Astrocyte (in vitro differentiated cells and primary cell): ENCODE data around the gene RPS21. TPM values are rescaled to one million over a fixed set of nuclear protein-coding genes. Genes with fewer than 3 reads are reported as not detected.

Source experiments
- DNase-seq: peaks from one replicate; pipeline ENCODE4 v3.0.0-alpha.2; 2010; ENCODE audit warnings: low read depth
- FAIRE-seq: peaks from 2 replicates; lab custom pipeline; 2011; peaks lifted over from hg19 to GRCh38; lab: Jason Lieb, UNC
- H2AFZ ChIP-seq: 2 replicates; pipeline ENCODE4 v1.6.0; 2012; ENCODE audit warnings: low read depth, low read length, inconsistent platforms
- H3K27ac ChIP-seq: 2 replicates; pipeline ENCODE4 v1.5.1; 2011; ENCODE audit warnings: low read depth, low read length, inconsistent platforms
- H3K27me3 ChIP-seq: 2 replicates; pipeline ENCODE4 v1.6.0; 2011; ENCODE audit warnings: low read length, inconsistent platforms; ENCODE audit not compliant: insufficient read depth
- H3K36me3 ChIP-seq: 2 replicates; pipeline ENCODE4 v1.5.1; 2011; ENCODE audit warnings: low read length, inconsistent platforms; ENCODE audit not compliant: insufficient read depth
- H3K4me1 ChIP-seq: 2 replicates; pipeline ENCODE4 v1.5.1; 2011; ENCODE audit warnings: low read length, inconsistent platforms; ENCODE audit not compliant: insufficient read depth
- H3K4me2 ChIP-seq: 2 replicates; pipeline ENCODE4 v1.6.0; 2012; ENCODE audit warnings: low read length, inconsistent platforms
- H3K4me3 ChIP-seq: 2 replicates; pipeline ENCODE4 v1.5.1; 2011; ENCODE audit warnings: low read depth, mild to moderate bottlenecking, low read length, inconsistent platforms; ENCODE audit not compliant: insufficient read depth
- H3K79me2 ChIP-seq: 2 replicates; pipeline ENCODE4 v1.6.0; 2012; ENCODE audit warnings: mild to moderate bottlenecking, low read length, inconsistent platforms; ENCODE audit not compliant: insufficient read depth
- H3K9ac ChIP-seq: 2 replicates; pipeline ENCODE4 v1.6.0; 2012; ENCODE audit warnings: mild to moderate bottlenecking, low read length, inconsistent platforms
- H3K9me3 ChIP-seq: 2 replicates; pipeline ENCODE4 v1.5.1; 2012; ENCODE audit warnings: low read depth, mild to moderate bottlenecking, low read length, inconsistent platforms; ENCODE audit not compliant: insufficient read depth
- H4K20me1 ChIP-seq: 2 replicates; pipeline ENCODE4 v1.6.0; 2012; ENCODE audit warnings: low read length, inconsistent platforms; ENCODE audit not compliant: insufficient read depth
- H3K27ac Mint-ChIP-seq: one replicate; pipeline ENCODE4 v1.8.0; 2021; ENCODE audit warnings: mild to moderate bottlenecking, mixed read lengths; ENCODE audit not compliant: unreplicated experiment
- H3K27me3 Mint-ChIP-seq: one replicate; pipeline ENCODE4 v1.8.0; 2021; ENCODE audit warnings: low read depth, mixed read lengths; ENCODE audit not compliant: unreplicated experiment
- H3K36me3 Mint-ChIP-seq: one replicate; pipeline ENCODE4 v1.8.0; 2021; ENCODE audit warnings: low read depth, mixed read lengths; ENCODE audit not compliant: unreplicated experiment
- H3K4me1 Mint-ChIP-seq: one replicate; pipeline ENCODE4 v1.8.0; 2021; ENCODE audit warnings: low read depth, mixed read lengths; ENCODE audit not compliant: unreplicated experiment
- H3K4me3 Mint-ChIP-seq: one replicate; pipeline ENCODE4 v1.8.0; 2021; ENCODE audit warnings: mild to moderate bottlenecking, moderate library complexity, mixed read lengths; ENCODE audit not compliant: unreplicated experiment
- H3K9me3 Mint-ChIP-seq: one replicate; pipeline ENCODE4 v1.8.0; 2021; ENCODE audit warnings: mild to moderate bottlenecking, mixed read lengths; ENCODE audit not compliant: unreplicated experiment
- CTCF ChIP-seq: IDR thresholded peaks from 2 replicates; pipeline ENCODE4 v1.5.1; 2011; ENCODE audit warnings: low read depth, mild to moderate bottlenecking, inconsistent platforms, low read length, moderate library complexity; ENCODE audit not compliant: insufficient read depth
- EZH2 ChIP-seq: IDR thresholded peaks from 2 replicates; pipeline ENCODE4 v1.6.1; 2012; ENCODE audit warnings: mild to moderate bottlenecking, low read length, inconsistent platforms; ENCODE audit not compliant: insufficient read depth
- total RNA-seq: library from RNA; stranded (reverse); gene quantifications from 2 replicates; pipeline ENCODE4 v1.2.1, GENCODE V29; 2021

RPS21 gene
- total RNA-seq, 1 donor from 2014 or later: 1,251 TPM

- Mint-ChIP-seq H3K4me3 (no peak overlapping the region), H3K27me3 (no peaks in the 10 kb centered on the region), H3K9me3 (peaks cover 10% of the 10 kb centered on the region), H3K4me1 (peaks cover 1% of the 10 kb centered on the region), H3K36me3 (peaks cover 29% of the 10 kb centered on the region), H3K27ac (no peak overlapping the region)
- H3K36me3 ChIP-seq: no peaks in the 10 kb centered on the region
- H3K4me3 ChIP-seq: no peak overlapping the region
- no peak for DNase-seq
- H4K20me1 ChIP-seq: no peaks in the 10 kb centered on the region
- no peak overlapping the region for H3K27ac ChIP-seq
- FAIRE-seq: no peak
- no peak overlapping the region for H3K9ac ChIP-seq
- no peaks in the 10 kb centered on the region for H3K9me3 ChIP-seq
- H2AFZ ChIP-seq: no peak overlapping the region
- peaks cover 7% of the 10 kb centered on the region for H3K4me1 ChIP-seq
- no peak for TF ChIP-seq EZH2
- no peak for TF ChIP-seq CTCF
- H3K27me3 ChIP-seq: no peaks in the 10 kb centered on the region
- H3K79me2 ChIP-seq: no peaks in the 10 kb centered on the region
- H3K4me2 ChIP-seq: no peak overlapping the region
These were observed 40.3 kb upstream of the RPS21 start for GRCh38 chr20:62346398-62347150.

GRCh38 chr20:62347151-62347404 is 39.8 kb upstream of the RPS21 start:
- Mint-ChIP-seq H3K9me3 (peaks cover 10% of the 10 kb centered on the region), H3K4me3 (no peak overlapping the region), H3K36me3 (peaks cover 26% of the 10 kb centered on the region), H3K27ac (no peak overlapping the region), H3K4me1 (peaks cover 1% of the 10 kb centered on the region), H3K27me3 (no peaks in the 10 kb centered on the region)
- DNase-seq: no peak
- Histone ChIP-seq H3K27me3 (no peaks in the 10 kb centered on the region), H3K9ac (no peak overlapping the region), H3K9me3 (no peaks in the 10 kb centered on the region), H3K27ac (no peak overlapping the region), H3K4me3 (no peak overlapping the region), H4K20me1 (no peaks in the 10 kb centered on the region), H3K36me3 (no peaks in the 10 kb centered on the region), H3K79me2 (no peaks in the 10 kb centered on the region), H3K4me2 (no peak overlapping the region), H3K4me1 (peaks cover 7% of the 10 kb centered on the region), H2AFZ (no peak overlapping the region)
- TF ChIP-seq EZH2 (no peak), CTCF (no peak)
- FAIRE-seq: no peak

- H3K4me1 ChIP-seq: peaks cover 7% of the 10 kb centered on the region
- H3K9me3 ChIP-seq: no peaks in the 10 kb centered on the region
- TF ChIP-seq CTCF: no peak
- TF ChIP-seq EZH2: no peak
- peaks cover 10% of the 10 kb centered on the region for H3K9me3 Mint-ChIP-seq
- no peak overlapping the region for H3K4me2 ChIP-seq
- H3K27me3 Mint-ChIP-seq: no peaks in the 10 kb centered on the region
- no peak overlapping the region for H3K4me3 Mint-ChIP-seq
- H3K36me3 Mint-ChIP-seq: peaks cover 26% of the 10 kb centered on the region
- FAIRE-seq: no peak
- H3K4me1 Mint-ChIP-seq: peaks cover 1% of the 10 kb centered on the region
- no peak overlapping the region for H3K27ac Mint-ChIP-seq
- H3K9ac ChIP-seq: no peak overlapping the region
- H3K27ac ChIP-seq: no peak overlapping the region
- no peaks in the 10 kb centered on the region for H3K27me3 ChIP-seq
- no peak overlapping the region for H3K4me3 ChIP-seq
- no peak overlapping the region for H2AFZ ChIP-seq
- H4K20me1 ChIP-seq: no peaks in the 10 kb centered on the region
- no peaks in the 10 kb centered on the region for H3K79me2 ChIP-seq
- no peaks in the 10 kb centered on the region for H3K36me3 ChIP-seq
- DNase-seq: no peak
These were observed 39.5 kb upstream of the RPS21 start for GRCh38 chr20:62347445-62347844.
